Adrenal gland (tissue), 5 donors: ENCODE results near the gene SCLY.

ENCODE experiments used
- POLR2A ChIP-seq, 2 donors: fragments of 450-650 bp; IDR thresholded peaks; one replicate each; pipeline ENCODE4 v1.6.1; 2017; ENCODE audit warnings: antibody characterized with exemption in 2 of 2, mild to moderate bottlenecking in 2 of 2, moderate library complexity in 1 of 2
- TF ChIP-seq, protein P1 (sequence below), 6 experiments: fragments of 450-650 bp in 4 of 6; fragments of 200-600 bp in 2 of 6; sonication (generic) in 1 of 6; IDR thresholded peaks; 1 replicate in 5 of 6; 2 replicates in 1 of 6; pipeline versions ENCODE4 v1.5.1 to v1.8.0; 2016 to 2021; ENCODE audit warnings: antibody characterized with exemption in 6 of 6, mild to moderate bottlenecking in 2 of 6, moderate library complexity in 1 of 6
- donor health status: DM: no; HTN: no; CAD: no.

DNA sequence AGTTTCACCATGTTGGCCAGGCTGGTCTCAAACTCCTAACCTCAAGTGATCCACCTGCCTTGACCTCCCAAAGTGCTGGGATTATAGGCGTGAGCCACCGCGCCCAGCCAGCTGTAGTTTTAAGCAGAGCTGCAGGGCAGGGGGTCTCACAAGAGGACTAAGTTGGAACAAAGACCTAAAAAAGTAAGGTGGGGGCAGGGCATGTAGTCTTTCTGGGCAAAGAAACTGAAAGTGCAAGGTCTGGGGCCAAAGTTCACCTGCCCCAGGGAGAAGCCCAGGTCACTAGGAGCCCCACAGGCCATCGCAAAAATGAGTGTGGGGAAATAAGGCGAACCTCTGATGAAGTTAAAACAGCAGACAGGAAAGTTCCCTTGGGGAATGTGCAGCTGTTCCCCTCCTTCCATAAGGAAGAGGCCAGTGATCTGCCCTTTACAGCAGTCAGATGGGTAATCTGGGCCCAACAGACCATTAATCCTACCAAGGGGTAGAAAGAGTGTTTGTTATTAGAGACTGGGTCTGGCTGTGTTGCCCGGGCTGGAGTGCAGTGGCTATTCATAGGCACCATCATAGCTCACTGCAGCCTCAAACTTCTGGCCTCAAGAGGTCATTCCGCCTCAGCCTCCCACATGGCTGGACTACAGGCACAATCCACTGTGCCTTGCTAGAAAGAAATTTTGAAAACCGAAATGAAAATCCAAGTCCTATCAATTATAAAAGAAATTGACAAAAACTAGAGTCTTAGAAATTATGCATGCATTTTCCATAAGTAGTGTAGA lies 2.8 kb downstream of the SCLY start:
- TF ChIP-seq POLR2A (IDR thresholded peaks at IDR 0.05) = no peak
- TF ChIP-seq, protein P1, sequence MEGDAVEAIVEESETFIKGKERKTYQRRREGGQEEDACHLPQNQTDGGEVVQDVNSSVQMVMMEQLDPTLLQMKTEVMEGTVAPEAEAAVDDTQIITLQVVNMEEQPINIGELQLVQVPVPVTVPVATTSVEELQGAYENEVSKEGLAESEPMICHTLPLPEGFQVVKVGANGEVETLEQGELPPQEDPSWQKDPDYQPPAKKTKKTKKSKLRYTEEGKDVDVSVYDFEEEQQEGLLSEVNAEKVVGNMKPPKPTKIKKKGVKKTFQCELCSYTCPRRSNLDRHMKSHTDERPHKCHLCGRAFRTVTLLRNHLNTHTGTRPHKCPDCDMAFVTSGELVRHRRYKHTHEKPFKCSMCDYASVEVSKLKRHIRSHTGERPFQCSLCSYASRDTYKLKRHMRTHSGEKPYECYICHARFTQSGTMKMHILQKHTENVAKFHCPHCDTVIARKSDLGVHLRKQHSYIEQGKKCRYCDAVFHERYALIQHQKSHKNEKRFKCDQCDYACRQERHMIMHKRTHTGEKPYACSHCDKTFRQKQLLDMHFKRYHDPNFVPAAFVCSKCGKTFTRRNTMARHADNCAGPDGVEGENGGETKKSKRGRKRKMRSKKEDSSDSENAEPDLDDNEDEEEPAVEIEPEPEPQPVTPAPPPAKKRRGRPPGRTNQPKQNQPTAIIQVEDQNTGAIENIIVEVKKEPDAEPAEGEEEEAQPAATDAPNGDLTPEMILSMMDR (IDR thresholded peaks at IDR 0.05) = no peak
